DOHH2 (cell line): Measurements from ENCODE around the gene VTA1.

ENCODE experiments used
- CTCF ChIP-seq: fragments of 200-600 bp; sonication (generic); IDR thresholded peaks from one replicate; pipeline ENCODE4 v1.5.1; 2014; ENCODE audit warnings: antibody characterized with exemption, mild to moderate bottlenecking, low read depth, low read length; ENCODE audit not compliant: poor library complexity, severe bottlenecking
- EZH2phosphoT487 ChIP-seq: fragments of 200-600 bp; sonication (generic); IDR thresholded peaks from 2 replicates; pipeline ENCODE4 v1.6.1; 2017; ENCODE audit warnings: borderline replicate concordance, mild to moderate bottlenecking, antibody characterized with exemption, low read length, moderate library complexity, mixed read lengths

DNA sequence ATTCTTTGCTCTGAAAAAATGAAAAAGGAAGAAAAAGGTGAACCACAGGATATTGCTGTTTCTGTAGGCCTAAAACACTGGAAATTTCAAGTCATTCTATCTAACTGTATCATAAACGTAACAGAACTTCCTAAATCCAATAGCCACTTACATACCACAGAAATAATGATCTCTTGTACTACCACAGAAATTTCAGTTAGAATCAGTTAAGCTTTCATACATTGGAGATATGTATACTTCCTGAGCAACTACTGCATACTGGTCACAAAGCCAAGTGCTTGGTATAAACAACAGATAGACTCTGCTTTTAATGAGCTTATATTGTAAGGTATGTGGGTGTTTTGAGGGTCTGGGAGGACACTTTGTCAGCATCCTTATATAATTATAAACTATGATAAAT lies 38.6 kb downstream of the VTA1 start:
- TF ChIP-seq CTCF = no peak
- no peak for TF ChIP-seq EZH2phosphoT487
